ENCODE measurements around the gene LIMCH1.

DNA sequence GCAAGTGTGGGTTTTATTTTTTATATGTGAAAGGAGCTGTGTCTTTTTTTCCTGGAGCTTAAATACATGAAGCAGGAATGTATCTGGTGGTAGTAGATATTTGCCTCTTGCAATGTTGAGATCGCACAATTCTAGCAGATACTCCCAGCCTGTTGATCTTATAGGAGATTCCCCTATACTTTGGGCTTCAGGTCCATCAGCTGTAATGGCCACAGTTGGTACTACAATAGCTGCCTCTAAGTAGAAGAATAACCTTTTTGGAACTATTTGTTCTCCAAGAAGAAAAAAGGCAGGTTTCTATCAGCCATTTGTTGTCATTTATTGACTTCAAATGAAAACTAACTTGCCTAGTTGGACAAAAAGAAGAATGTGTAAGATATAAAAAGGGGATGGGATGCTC, 37.7 kb downstream of the LIMCH1 start:
- TF ChIP-seq, protein P1, sequence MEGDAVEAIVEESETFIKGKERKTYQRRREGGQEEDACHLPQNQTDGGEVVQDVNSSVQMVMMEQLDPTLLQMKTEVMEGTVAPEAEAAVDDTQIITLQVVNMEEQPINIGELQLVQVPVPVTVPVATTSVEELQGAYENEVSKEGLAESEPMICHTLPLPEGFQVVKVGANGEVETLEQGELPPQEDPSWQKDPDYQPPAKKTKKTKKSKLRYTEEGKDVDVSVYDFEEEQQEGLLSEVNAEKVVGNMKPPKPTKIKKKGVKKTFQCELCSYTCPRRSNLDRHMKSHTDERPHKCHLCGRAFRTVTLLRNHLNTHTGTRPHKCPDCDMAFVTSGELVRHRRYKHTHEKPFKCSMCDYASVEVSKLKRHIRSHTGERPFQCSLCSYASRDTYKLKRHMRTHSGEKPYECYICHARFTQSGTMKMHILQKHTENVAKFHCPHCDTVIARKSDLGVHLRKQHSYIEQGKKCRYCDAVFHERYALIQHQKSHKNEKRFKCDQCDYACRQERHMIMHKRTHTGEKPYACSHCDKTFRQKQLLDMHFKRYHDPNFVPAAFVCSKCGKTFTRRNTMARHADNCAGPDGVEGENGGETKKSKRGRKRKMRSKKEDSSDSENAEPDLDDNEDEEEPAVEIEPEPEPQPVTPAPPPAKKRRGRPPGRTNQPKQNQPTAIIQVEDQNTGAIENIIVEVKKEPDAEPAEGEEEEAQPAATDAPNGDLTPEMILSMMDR (IDR thresholded peaks at IDR 0.05), result no peak
- no peak for TF ChIP-seq POLR2A (IDR thresholded peaks at IDR 0.05)
